SW 1271 (cell line): Measurements from ENCODE around the gene BABAM2.
"Not testable (repeated sequence)": the region's sequence is repeated elsewhere in the genome, so short reads cannot be mapped to it uniquely, and the experiment has no call there.

Experiments used
- DNase-seq, 2 experiments: peaks; one replicate each; lab custom pipeline; 2025; lab: John Stamatoyannopoulos, UW

BABAM2 gene

GRCh38 chr2:27878825-27879224 lies 11.7 kb upstream of the BABAM2 start:
- no peak for DNase-seq

GRCh38 chr2:27881815-27882583 lies 8.5 kb upstream of the BABAM2 start:
- DNase-seq, result not testable (repeated sequence)

- not testable (repeated sequence) for DNase-seq
Measured at GRCh38 chr2:27882584-27882922, 8.0 kb upstream of the BABAM2 start.

DNA sequence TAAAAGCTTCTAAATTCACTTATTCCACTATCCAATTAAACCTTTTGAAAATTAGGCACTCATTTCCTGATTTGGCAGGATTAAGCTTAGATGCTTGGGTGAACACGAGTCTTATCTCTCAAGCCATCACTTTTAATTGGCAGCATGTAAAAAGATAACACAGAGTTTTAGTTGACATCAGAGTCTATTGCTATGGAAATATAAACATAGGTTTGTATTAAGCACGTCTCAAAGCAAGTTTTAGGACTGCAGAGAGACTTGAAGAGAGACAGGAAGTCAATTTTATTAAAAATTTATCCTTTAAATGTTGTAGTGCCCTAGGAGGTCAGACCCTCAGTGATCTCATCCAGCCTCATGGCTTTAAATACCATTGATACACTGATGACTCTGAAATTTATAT lies 5.9 kb upstream of the BABAM2 start:
- peak in 1 of 2 experiments; percentile 19 for DNase-seq

DNA sequence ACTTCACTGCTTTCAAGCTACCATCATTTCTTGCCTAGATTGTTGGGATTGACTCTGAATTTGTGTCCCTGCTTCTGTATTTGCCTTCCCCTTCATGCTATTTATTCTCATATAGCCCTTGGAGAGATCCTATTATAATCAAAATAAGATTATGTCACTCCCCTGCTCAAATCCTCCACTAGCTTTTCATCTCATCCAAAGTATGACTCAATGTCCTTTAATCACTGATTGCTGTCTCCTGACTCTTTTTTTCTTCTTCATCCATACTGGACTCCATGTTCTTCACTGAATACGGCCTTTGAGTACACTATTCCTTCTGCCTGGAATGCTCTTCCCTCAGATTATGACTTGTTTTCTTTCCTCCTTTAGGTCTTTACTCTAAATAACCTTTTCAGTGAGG lies 5.3 kb upstream of the BABAM2 start:
- no peak for DNase-seq

GRCh38 chr2:27885661-27886060 lies 4.9 kb upstream of the BABAM2 start:
- peak in 1 of 2 experiments; percentile 19 for DNase-seq

DNA sequence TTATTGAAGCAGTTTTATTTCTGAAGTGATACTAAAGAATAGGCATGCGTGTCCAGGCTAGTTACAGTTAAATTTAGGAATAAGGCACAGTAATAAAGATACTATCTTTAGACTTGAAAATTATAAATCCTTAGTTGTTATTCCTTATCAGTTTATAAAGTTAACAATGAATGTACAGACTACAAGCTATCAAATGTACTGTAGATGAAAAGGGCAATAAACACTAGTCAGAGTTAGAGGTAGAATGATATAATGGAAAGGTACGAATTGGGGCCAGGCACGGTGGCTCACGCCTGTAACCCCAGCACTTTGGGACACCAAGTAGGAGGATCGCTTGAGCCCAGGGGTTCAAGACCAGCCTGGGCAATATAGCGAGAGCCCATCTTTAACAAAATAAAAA lies 4.2 kb upstream of the BABAM2 start:
- DNase-seq, result no peak

DNA sequence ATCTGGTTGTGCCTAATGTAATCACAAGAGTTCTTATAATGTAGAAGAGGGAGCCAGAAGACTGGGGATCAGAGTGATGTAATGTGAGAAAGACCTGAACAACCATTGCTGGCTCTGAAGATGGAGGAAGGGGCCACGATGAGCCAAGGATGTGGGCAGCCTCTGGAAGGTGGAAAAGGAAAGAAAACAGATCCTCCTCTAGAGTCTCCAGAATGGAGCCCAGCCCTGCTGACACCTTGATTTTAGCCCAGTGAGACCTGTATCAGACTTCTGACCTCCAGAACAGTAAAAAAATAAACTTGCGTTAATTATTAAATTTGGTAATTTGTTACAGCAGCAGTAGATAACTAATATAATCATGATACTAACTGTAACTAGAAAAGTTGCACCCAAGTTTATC lies 3.4 kb upstream of the BABAM2 start:
- no peak for DNase-seq

GRCh38 chr2:27887830-27888229 lies 2.7 kb upstream of the BABAM2 start:
- DNase-seq, result no peak

- DNase-seq, result no peak
Measured at GRCh38 chr2:27888790-27889189, 1.7 kb upstream of the BABAM2 start.

- DNase-seq, result no peak
Measured at GRCh38 chr2:27889774-27890145, 769 bp upstream of the BABAM2 start.

- peak; percentile 60 to 83 for DNase-seq
Measured at GRCh38 chr2:27890924-27891672, 569 bp downstream of the BABAM2 start.

DNA sequence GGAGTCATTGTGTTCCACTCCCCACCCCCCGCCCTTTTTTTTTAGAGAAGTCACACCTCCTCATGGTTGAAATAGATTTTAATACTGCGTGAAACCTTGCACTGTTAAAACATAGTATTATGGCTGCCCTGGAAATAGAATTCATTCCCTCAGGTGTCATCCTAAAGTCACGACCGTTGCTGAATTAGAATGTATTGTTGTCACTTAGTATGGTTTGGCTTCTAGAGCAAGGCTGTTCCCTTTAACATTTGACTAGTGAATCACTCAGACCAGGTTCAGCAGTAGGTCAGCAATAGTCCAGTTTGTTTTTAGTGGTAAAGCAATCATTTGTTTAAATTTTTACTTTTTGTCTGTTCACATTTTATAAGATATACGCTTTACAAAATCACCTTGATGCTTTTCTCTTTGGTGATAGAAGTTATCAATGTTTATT lies 1.2 kb downstream of the BABAM2 start:
- no peak for DNase-seq

GRCh38 chr2:27893006-27893405 lies 2.5 kb downstream of the BABAM2 start:
- no peak for DNase-seq

DNA sequence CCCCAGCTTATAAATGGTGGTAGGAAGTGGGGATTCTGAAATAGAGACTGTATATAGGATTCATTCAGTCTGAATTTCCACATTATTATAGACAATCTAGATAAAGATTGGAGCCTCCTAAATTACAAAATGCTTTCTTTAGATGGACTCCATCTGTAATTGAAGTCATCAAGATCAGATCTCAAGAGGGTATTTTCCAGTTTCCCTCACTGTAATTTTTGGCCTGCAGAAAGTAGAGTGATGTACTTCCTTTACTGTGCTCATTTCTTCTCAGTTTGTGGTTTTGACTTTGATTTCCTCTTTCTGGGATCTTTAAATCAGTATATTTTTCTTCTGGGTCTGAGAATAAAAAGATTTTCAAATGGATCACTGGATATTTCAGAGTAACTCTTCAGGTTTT lies 7.2 kb downstream of the BABAM2 start:
- no peak for DNase-seq

GRCh38 chr2:27901234-27901633 lies 10.7 kb downstream of the BABAM2 start:
- DNase-seq, result no peak

DNA sequence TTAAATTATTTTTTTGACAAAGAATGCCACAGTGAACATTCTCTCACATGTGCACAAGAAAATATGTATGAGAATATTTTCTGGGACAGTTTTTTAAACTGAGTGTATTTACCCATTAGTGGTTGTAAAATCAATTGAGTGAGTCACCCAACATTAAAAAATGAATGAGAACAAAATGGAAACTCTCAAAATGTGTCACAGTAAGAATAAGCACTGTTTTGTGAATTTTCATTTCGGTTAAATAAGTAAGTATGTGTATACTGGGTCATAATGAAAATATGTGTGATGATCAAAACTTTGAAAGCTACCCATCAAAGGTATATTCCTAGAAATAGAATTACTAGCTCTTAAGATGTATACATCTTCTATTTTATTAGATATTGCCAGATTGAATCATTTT lies 11.6 kb downstream of the BABAM2 start:
- no peak for DNase-seq

DNA sequence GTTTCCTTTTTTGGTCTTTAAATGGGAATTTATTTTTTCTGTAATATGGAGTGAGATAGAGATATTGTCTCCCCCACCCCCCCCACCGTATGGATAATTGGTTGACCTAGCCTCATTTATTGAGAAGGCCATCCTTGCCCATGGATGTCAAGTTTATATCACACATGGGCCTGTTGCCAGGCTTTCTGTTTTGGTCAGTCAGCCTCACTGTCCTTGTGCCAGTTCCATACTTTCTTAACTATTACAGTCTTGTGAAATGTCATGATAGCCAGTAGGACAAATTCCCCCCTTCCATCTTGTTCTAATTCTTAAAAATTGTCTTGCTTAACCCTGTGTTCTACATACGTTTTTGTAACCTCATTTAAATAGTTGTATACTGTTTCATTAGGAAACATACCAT lies 12.5 kb downstream of the BABAM2 start:
- DNase-seq, result no peak

GRCh38 chr2:27903649-27904404 lies 13.3 kb downstream of the BABAM2 start:
- DNase-seq, result peak in 1 of 2 experiments; percentile 74

- DNase-seq, result no peak
Measured at GRCh38 chr2:27904405-27904665, 13.8 kb downstream of the BABAM2 start.

- DNase-seq, result no peak
Measured at GRCh38 chr2:27906074-27906473, 15.5 kb downstream of the BABAM2 start.

DNA sequence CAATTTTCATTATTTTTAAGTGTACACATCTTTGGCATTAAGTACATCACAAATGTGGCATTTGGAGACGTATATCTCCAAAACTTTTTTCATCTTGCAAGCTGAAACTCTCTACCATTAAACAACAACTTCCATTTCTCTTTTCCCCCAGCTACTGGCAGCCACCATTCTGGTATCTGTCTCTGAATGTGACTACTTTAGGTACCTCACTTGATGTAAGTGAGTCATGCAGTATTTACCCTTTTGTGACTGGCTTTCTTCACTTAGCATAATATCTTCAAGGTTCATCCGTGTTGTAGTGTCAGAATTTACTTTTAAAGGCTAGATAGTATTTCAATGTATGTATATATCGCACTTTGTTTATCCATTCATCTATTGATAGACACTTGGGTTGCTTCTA lies 17.0 kb downstream of the BABAM2 start:
- DNase-seq, result no peak

DNA sequence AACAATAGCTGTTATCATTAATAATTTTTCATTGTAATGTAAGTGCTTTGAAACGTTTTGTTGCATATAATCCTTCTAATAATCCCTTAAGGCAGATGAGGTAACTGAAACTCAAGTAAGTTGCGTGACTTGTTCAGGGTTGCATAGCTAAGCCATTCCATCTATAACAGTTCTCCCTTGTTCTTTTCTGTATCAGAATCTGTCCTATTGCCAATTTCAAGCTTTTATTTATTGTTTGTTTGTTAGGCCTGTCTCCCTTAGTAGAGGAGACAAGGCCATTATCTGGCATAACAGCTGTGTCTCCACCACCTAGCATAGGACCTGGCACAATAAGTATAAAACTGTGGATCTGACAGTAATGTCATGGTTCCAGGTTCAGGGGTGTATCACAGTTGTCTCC lies 19.4 kb downstream of the BABAM2 start:
- DNase-seq, result no peak
